HG03159 (cell line): ENCODE data around the gene GP1BA.
A peak's percentile ranks its signal among the peaks of the same experiment; 100 is the strongest.

Experiments
- ATAC-seq: cut with Tn5 transposase; IDR thresholded peaks from one replicate; pipeline ENCODE4 v1.9.1; 2021; ENCODE audit warnings: mild to moderate bottlenecking, moderate library complexity; ENCODE audit not compliant: unreplicated experiment

The GP1BA gene

DNA sequence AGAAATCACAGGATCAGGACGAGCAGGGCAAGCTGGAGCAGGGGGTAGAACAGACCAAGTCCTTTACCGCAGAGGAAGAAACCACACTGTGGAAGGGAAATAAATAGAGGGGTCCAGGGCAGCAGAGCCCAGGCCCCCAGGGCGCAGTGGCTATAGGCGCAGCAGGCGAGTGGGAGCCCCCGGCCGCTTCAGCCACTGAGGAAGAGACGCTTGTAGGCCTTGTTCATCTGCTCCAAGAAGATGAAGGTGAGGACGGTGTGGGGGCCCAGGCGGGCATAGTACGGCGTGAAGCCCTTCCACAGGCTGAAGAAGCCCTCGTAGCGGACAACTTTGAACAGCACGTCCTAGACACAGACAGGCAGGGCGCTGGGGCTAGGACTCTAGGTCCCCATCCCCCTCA is 5.5 kb downstream of the GP1BA start:
- ATAC-seq = no peak

DNA sequence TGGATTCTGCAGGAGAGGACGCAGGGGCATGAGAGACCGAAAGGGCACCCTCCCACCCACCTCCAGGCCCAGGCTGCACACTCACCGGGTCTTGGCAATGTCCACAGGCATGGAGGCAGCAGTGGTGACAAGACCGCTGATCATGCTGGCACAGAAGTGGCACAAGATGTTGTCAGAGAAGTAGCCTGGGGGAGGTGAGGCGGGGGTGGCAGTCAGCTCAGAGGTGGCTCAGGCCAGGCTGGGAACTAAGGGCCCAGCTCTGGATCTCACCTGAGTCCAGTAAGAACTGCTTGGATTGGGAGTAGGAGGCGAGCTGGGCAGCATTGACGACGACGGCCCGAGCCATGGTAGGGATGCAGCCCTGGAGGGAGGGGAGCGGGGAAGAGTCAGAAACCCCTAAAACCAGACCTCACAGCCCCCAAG is 6.0 kb downstream of the GP1BA start:
- ATAC-seq = no peak

DNA sequence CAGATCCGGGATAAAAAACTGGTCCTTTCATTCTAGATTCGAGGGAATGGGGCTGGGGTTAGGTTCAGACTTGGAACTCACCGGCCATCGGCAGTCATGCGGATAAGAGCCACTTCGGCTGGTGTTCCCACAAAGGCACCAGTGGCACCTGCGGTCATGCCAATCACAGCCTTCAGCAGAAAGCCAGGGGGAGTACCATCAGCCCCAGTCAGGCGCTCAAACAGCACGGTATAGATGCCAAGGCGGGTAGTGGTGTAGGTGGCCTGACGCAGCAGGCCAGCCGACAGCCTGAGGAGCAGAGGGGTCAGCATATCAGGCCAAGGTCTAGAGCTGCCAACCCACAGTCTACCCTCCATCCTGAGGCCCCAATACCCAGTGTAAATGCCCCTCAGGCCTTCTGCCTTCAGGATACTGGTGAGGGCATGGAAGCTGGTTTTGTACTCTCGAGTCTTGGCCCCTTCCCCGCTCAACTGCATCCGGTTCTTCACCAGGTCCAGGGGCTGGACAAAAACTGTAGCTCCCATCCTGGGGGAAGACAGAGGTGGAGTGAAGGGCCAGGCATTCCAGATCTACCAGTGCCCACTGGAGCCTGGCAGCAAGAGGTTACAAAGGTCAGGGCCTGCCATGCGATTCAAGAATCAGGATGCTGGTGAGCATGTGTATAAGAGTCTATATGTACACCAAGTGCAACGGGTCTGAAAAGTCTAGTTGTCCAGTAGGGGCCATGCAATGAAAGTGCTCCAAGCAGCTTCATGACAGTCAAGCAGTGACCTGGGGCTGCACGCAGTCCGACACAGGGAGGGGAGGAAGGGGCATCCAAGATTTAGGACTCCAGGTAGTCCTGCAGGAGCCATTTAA is 6.8 kb downstream of the GP1BA start:
- no peak for ATAC-seq

DNA sequence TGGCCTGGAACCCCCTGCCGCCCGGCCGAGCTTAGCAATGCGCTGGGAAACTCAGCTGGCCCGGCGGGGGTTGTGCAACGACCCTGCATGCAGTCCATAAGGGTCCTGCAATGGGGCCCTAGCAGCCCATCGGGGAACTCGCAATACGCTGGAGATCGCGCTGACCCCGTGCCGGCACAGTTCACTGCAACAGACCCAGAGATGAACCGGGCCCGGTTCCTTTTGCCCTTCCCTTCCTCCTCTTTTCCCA is 7.4 kb downstream of the GP1BA start:
- no peak for ATAC-seq

DNA sequence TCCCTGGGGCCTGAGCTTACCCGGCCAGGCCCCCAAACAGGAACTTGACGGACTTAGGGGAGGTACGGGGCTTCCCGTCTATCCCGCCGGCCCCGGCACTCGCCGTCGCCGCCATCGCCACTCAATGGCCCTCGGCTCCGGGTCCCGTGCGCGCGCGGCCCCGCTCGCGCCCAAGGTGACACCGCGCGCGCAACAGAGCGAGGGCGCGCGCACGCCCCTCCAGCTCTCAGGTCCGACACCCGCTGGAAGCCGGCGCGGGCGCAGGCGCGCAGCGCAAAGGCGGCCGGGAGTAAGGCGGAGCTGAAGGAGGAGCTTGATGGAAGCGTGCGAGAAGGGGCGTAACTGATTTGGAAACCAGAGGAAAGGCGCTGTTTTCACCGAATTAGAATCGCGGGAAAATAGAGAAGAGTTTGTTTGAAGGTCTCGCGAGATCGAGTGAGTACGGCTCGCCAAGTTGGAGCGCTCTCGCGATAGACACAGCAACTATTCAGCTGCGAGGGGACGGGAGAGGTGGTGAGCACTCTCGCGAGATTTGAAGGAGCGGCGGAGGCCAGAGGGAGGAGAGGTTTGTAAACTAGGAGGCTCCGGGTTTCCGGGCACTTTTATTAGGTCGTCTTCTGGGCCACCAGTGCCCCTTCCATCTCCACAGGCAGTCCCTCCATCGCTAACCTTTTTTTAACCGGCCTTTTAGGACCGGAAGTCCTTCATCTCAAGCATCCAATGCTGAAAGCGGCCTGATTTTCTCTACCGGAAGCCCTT is 7.9 kb downstream of the GP1BA start, which contains the start of the genes RNF167 and SLC25A11:
Gene RNF167, plus strand, starts transcription at position 473 of the 759 bp plus-strand sequence. CDS start 642 bp downstream, outside the sequence.
Gene SLC25A11, minus strand, starts transcription at position 251 of the 759 bp plus-strand sequence. Its CDS starts 136 bp downstream, at position 115.
- peak; percentile 68 for ATAC-seq

DNA sequence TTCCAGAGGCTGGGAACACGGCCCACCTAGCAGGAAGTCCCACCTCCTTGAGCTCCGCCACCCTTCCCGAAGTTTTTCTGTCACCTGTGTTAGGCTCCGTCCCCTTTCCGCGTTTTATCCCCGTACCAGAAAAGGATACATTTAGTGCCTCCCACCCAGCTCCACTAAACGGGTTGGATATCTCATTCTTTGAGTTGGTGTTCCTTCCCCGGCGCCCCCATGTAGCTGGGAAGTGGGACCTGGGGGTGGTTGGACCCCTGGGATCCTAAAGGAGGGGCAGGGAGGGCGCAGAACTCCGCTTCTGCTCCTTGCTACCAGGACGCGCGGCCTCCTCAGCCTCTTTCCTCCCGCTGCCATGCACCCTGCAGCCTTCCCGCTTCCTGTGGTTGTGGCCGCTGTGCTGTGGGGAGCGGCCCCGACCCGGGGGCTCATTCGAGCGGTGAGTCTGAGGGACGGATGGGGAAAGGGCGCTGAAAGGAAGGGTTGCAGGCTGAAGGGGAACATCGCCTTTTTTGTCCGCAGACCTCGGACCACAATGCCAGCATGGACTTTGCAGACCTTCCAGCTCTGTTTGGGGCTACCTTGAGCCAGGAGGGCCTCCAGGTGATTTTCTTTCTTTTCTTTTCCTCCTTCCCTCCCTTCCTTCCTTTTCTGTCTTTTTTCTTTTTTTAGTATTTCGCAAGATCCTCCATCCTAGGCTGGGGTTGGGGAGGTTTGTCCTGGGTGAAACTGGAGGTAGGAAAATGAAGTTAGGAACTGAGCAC is 8.7 kb downstream of the GP1BA start:
- ATAC-seq = no peak

DNA sequence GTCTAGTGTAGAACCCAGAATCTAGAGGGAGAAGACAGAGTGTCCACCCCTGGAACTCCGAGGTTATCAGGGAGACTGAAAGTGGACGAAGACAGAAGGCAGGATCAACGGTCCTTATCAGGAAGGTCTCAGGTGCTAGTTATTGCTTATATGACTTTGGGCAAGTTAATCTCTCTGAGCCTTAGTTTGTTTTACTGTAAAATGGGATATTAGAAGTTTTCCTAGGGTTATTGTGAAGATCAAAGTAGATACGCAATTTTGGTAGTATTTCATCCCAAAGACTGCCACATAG is 9.2 kb downstream of the GP1BA start:
- no peak for ATAC-seq

DNA sequence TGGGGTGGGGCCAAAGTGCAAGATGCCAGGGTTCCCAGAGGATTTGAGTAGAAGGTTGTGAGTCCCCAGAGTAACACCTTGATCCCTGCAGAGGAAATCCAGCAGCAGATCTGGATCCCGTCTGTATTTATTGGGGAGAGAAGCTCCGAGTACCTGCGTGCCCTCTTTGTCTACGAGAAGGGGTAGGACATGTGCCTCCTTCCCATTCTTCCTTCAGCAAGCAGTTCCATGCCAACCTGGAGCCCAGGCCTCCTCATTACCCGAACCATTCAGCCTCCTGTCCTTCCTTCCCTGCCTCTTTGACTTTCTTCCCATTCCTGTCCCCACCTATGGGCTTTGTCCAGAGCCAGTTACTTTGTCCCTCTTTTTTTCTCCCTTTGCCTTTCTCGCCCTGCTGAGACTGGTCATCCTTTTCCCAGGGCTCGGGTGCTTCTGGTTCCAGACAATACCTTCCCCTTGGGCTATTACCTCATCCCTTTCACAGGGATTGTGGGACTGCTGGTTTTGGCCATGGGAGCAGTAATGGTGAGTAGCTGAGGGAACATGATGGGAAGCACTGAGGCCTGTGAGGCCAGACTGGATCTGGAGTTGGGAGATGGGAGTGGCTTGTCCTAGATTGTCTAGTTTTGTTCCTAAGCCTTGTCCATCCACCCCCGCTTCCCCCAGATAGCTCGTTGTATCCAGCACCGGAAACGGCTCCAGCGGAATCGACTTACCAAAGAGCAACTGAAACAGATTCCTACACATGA is 10.9 kb downstream of the GP1BA start:
- ATAC-seq = no peak

DNA sequence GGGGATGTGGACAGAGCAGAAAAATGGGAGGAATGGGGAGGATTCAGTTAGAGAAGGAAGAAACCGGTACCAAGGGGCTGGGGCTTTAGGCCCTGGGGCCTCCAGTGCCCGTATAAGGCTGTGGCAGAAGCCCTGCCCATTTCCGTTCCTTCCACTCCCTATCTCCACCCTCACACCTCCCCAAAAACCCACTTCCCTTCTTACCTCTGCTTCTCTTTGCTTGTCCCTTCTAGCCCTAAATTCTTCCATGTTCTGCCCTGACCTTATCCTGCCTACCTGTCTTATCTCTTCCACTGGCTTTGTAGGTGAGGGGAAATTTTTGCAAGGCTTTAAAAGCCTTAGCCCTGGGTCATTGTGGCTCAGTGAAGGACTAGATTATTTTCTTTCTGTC is 12.1 kb downstream of the GP1BA start:
- no peak for ATAC-seq

DNA sequence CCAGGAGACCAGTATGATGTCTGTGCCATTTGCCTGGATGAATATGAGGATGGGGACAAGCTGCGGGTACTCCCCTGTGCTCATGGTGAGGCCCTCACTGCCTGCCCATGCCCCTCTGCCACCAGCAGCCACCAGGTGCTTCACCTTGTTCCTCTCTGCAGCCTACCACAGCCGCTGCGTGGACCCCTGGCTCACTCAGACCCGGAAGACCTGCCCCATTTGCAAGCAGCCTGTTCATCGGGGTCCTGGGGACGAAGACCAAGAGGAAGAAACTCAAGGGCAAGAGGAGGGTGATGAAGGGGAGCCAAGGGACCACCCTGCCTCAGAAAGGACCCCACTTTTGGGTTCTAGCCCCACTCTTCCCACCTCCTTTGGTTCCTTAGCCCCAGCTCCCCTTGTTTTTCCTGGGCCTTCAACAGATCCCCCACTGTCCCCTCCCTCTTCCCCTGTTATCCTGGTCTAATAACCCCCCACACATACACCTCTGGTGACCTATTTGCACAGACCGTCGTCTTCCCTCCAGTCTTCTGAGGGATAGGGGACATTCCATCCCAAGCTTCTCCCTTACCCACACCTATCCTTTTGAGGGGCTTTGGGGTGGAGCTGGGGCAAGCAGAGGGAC is 12.6 kb downstream of the GP1BA start:
- no peak for ATAC-seq

DNA sequence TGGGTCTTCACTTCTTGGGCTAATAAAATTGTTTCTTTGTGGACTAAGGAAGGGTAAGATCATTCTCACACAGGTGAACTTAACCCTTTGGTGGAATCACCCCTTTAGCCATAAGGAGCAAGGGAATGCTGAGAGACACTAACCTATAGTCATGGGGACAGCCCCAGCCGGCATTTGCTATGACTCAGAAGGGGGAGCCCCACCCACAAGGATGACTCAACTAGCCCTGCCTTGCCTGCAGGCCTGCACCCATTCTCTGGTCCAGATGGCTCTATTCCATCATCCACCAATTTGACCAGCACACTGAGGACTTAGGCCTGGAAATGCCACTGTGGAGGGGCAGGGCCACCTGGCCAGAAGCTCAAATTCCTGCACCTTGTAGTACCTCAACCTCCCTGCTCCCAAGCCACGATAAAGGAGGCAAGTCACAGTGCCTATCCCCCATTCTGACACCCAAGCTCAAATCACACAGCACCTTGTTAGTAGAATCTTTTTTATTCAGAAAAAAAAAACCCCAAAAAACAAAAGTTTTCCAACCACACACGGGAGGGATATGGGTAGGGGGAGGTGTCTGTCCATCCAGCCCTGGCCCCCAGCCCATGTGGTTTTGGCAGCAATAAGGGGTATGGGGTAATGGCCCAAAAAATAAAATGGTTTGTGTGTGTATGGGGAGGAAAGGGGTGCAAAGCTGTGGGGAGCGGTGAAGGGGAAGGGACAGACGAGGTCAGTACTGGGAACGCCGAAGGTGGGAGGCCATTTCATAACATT is 13.3 kb downstream of the GP1BA start:
- no peak for ATAC-seq

DNA sequence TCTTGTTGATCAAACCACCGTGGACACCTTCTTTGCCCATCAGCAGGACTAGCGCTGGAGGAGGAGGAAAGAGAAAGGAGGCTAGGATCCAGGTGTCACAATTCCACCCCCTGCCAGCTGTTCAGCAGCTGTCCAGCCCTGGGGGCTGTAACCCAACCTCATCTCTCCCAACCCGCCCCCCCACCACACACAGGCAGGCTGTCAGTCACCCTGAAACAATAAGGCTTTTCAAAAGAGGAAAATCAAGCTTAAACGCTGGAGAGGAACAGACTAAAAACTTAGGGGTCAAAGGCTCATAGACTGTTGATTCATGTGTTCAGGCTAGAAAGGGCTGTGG is 13.8 kb downstream of the GP1BA start:
- ATAC-seq = no peak

DNA sequence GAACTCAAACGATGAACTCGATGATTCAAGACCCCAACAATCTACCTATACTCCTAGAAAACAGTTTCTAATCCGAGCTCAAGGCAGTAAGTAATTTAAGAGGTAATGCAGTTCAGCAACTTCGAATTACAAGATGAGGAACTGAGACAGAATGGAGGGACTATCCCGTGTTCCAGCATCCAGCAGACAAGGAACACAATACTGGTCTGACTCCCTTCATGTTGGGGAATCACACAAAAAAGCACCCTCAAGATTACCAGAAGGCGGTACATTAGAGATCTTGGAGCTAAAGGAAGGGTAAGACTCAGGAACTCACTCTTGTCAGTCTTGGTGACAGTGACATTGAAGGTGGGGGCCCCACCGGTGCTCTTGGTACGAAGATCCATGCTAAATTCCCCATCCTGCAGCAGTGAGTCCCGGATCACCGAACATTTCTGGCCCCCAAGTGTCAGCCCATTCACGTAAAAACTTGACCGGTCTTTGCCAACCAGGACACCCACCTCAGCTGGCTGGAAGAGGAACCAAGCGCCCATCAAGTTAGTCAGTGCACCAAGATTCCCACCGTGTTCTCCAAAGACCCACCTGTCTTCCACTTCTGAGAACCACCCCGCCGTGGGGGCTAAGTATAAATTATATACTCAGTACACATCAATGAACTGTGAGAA is 14.4 kb downstream of the GP1BA start:
- no peak for ATAC-seq

DNA sequence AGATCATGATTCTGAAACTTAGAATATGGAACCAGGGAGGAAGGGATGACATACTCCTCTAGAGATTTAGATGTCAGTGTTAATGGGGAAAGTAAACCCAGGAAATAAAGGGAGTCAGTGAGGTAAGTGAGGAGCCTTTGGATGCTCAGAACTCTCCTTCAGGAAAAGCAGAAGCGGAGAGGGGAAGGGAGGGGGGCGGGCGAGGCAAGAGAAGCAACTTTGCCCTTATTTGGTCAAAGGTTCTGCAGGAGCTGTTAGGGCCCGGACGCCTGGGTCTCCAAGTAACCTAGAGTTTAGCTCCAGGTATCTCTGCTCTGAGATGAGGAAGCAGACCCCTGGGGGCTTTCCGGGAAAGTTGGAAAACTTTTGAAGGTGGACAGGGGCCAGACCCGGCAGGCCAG is 14.9 kb downstream of the GP1BA start:
- ATAC-seq = no peak

DNA sequence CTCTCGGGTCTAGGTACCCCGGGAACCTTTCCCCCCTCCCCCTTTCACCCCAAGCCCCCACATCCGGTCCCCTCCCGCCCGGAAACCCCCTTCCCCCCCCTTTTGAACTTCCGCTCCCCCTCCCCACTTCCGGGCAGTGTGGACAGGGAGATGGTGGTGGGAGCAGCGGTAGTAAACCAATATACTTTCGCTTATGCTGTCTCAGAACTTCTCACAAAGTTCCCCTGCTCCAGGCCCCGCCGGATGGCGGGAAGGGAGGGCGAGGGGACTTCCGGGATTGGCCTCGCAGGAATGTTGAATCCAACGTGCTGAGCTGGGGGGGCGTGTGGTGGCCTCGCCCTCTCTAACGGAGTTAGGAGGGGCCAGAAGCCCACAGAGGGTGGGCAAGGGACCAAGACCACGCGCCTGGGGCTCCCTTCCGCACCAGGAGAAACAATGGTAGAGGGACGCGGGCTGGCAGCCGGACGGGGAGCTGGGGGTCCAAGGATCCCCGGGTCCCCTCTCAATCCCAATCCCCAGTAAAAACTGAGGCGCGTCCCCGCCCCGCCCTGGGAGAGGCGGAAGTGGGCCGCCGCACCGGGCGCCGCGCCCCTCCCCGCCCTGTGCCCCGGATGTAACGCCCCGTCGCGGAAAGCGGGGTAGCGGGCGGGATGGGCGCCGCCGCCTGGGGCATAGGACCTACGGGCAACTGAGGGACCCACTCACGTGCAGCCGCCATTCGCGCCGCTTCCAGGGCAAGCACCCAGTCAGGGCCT is 15.5 kb downstream of the GP1BA start:
- ATAC-seq = no peak

DNA sequence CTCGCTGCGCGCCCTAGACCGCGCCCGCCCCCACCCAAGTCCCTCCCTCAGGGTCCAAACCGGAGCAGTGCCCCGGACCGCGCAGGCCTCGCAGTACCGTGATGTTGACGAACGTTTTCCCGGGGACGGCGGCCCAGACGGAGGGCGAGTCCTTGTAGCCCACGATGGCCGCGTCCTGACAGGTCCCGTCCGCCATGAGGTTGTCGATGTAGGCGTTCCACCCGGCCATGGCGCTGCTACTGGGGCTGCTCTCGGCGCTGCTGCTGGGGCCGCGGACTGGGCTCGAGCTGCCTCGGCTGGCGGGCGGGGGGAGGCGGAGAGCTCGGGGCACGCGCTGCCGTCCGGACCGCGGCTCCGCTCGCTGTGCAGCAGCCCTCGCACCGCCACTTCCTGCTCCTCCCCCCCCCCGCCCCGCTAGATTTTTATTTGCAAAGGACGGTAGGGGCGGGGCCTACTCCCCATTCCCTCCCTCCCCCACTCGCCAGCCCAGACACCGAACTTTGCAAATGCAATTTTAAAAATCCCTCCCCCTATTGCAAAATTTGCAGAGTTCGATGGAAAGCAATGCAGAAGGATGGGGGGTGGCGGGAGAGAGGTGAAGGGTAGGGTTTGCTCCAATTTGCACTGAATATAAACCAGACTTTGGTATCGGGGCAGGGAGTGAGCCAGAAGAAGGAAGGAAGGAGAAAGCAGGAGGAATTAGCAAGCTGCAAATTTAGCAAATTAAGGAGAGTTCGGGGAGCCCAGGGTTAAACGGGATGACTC is 16.3 kb downstream of the GP1BA start, which contains the start of gene PFN1:
Gene PFN1, minus strand, starts transcription at position 365 of the 765 bp plus-strand sequence. Its CDS starts 136 bp downstream, at position 229.
- peak; percentile 24 for ATAC-seq

DNA sequence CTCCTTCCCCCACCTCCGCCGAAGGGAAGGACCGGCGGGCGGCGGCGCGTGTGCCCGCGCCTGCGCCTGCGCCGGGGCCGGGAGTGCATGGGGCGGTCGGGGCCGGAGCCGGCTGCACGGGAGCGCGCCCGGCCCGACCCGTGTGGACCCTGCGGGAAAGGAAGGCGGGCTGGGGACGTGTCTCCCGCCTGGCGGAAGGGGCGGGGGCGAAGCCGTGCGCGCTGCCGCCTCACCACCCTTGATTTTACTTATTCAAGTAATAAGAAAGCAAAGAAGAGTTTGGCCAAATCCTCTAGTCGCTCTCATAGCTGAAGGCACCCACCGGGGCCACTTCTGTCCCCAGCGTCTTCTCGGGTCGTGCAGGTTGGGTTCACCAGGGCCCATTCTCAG is 16.8 kb downstream of the GP1BA start:
- ATAC-seq = peak; percentile 29
